Endothelial cell of umbilical vein (primary cell): ENCODE measurements around the gene PPP1R13L. TPM values are rescaled to one million over a fixed set of nuclear protein-coding genes. Genes with fewer than 3 reads are reported as not detected.

Experiments used
- BruUV-seq: library from RNA; stranded (reverse); fragments of 400-500 nt; replicated peaks from 2 replicates; lab custom pipeline; 2021; lab: Mats Ljungman, UMichigan
- CTCF ChIA-PET: fragments of 300-600, 350-600 bp; sonication (Branson Sonifier 250); formaldehyde crosslinking; loops from one replicate; lab custom pipeline; 2021; ENCODE audit warnings: antibody characterized with exemption, inconsistent platforms; lab: Charles Lee
- POLR2A ChIA-PET: fragments of 300-600, 350-600 bp; sonication (Branson Sonifier 250); formaldehyde crosslinking; loops from one replicate; lab custom pipeline; 2021; ENCODE audit warnings: antibody characterized with exemption, inconsistent platforms; lab: Charles Lee
- DNase-seq: peaks from one replicate; pipeline ENCODE4 v3.0.0-alpha.2; 2011; ENCODE audit warnings: low read depth, low spot score
- FAIRE-seq: peaks from 2 replicates; lab custom pipeline; 2011; peaks lifted over from hg19 to GRCh38; lab: Jason Lieb, UNC
- H2AFZ ChIP-seq: 2 replicates; pipeline ENCODE4 v1.6.0; 2012; ENCODE audit warnings: low read depth, low read length, control low read depth, inconsistent platforms
- H3K27ac ChIP-seq: 2 replicates; pipeline ENCODE4 v1.5.1; 2011; ENCODE audit warnings: low read depth, mild to moderate bottlenecking, control low read depth, low read length, moderate library complexity; ENCODE audit not compliant: insufficient read depth
- H3K27me3 ChIP-seq, 2 experiments: 2 replicates each; pipeline versions ENCODE4 v1.6.0 to v1.6.1; 2011; ENCODE audit warnings: low read length in 2 of 2, mixed read lengths in 1 of 2; ENCODE audit not compliant: control insufficient read depth in 2 of 2, insufficient read depth in 2 of 2
- H3K36me3 ChIP-seq, 2 experiments: 2 replicates in 1 of 2; 3 replicates in 1 of 2; pipeline ENCODE4 v1.5.1; 2011; ENCODE audit warnings: low read length in 2 of 2, mild to moderate bottlenecking in 1 of 2, moderate library complexity in 1 of 2; ENCODE audit not compliant: control insufficient read depth in 2 of 2, insufficient read depth in 2 of 2; ENCODE audit errors: extremely low read depth in 1 of 2
- H3K4me1 ChIP-seq: 3 replicates; pipeline ENCODE4 v1.5.1; 2011; ENCODE audit warnings: mild to moderate bottlenecking, low read length; ENCODE audit not compliant: control insufficient read depth, insufficient read depth; ENCODE audit errors: extremely low read depth
- H3K4me2 ChIP-seq: 2 replicates; pipeline ENCODE4 v1.6.1; 2011; ENCODE audit warnings: low read length, control low read depth, mixed read lengths; ENCODE audit not compliant: insufficient read depth
- H3K4me3 ChIP-seq, 3 experiments: fragments of 200-600 bp in 1 of 3; sonication (generic), shearing (Covaris generic) in 1 of 3; replicated peaks in 1 of 3; 2 replicates each; pipeline ENCODE4 v1.5.1; 2011 to 2016; ENCODE audit warnings: control low read depth in 3 of 3, low read length in 3 of 3, mild to moderate bottlenecking in 2 of 3, inconsistent platforms in 1 of 3, low read depth in 1 of 3, moderate library complexity in 1 of 3; ENCODE audit not compliant: insufficient read depth in 1 of 3
- H3K79me2 ChIP-seq: 2 replicates; pipeline ENCODE4 v1.6.0; 2012; ENCODE audit warnings: low read length, inconsistent platforms; ENCODE audit not compliant: control insufficient read depth, insufficient read depth
- H3K9ac ChIP-seq: replicated peaks from 2 replicates; pipeline ENCODE3; 2011; ENCODE audit warnings: low read length, control low read depth; ENCODE audit not compliant: insufficient read depth; ENCODE audit errors: extremely low read depth
- H3K9me1 ChIP-seq: replicated peaks from 3 replicates; pipeline ENCODE4 v1.6.0; 2011; ENCODE audit warnings: mild to moderate bottlenecking, low read length; ENCODE audit not compliant: control insufficient read depth, insufficient read depth; ENCODE audit errors: extremely low read depth
- H3K9me3 ChIP-seq: replicated peaks from 2 replicates; pipeline ENCODE4 v1.5.1; 2012; ENCODE audit warnings: low read length, inconsistent platforms; ENCODE audit not compliant: control insufficient read depth, insufficient read depth
- H4K20me1 ChIP-seq: replicated peaks from 2 replicates; pipeline ENCODE3; 2011; ENCODE audit warnings: mild to moderate bottlenecking, low read length; ENCODE audit not compliant: control insufficient read depth, insufficient read depth; ENCODE audit errors: extremely low read depth
- CTCF ChIP-seq, 2 donors: IDR thresholded peaks; 1 replicate in 1 of 2; 2 replicates in 1 of 2; pipeline ENCODE4 v1.5.1; 2011; ENCODE audit warnings: low read length in 2 of 2, mild to moderate bottlenecking in 2 of 2, moderate library complexity in 2 of 2, control low read depth in 1 of 2, inconsistent platforms in 1 of 2, low read depth in 1 of 2; ENCODE audit not compliant: insufficient read depth in 1 of 2; ENCODE audit errors: extremely low read depth in 1 of 2
- EZH2 ChIP-seq: IDR thresholded peaks from 2 replicates; pipeline ENCODE4 v1.6.1; 2012; ENCODE audit warnings: borderline replicate concordance, low read depth, mild to moderate bottlenecking, moderate library complexity, low read length, inconsistent platforms; ENCODE audit not compliant: severe bottlenecking
- FOS ChIP-seq: IDR thresholded peaks from 2 replicates; pipeline ENCODE4 v1.6.1; 2011; ENCODE audit warnings: mild to moderate bottlenecking, low read length, moderate library complexity, borderline replicate concordance; ENCODE audit not compliant: insufficient read depth
- GATA2 ChIP-seq: IDR thresholded peaks from 2 replicates; pipeline ENCODE4 v1.7.0; 2011; ENCODE audit warnings: low read depth, mild to moderate bottlenecking, moderate library complexity, mixed read lengths, low read length; ENCODE audit not compliant: insufficient read length, insufficient read depth
- JUN ChIP-seq: IDR thresholded peaks from 2 replicates; pipeline ENCODE4 v1.6.1; 2011; ENCODE audit warnings: borderline replicate concordance, low read depth; ENCODE audit not compliant: insufficient read length, insufficient read depth
- MYC ChIP-seq: IDR thresholded peaks from one replicate; pipeline ENCODE4 v1.6.1; 2011; ENCODE audit warnings: mild to moderate bottlenecking, low read depth, low read length
- POLR2A ChIP-seq: IDR thresholded peaks from 2 replicates; pipeline ENCODE4 v1.6.1; 2012; ENCODE audit warnings: low read depth, mild to moderate bottlenecking, control low read depth, low read length
- POLR2AphosphoS5 ChIP-seq: IDR thresholded peaks from 2 replicates; pipeline ENCODE4 v1.6.1; 2012; ENCODE audit warnings: low read depth, mild to moderate bottlenecking, control low read depth, low read length, moderate library complexity; ENCODE audit not compliant: insufficient read depth
- dilution Hi-C: fragments of 300-500 bp; cut with MboI; formaldehyde crosslinking; loops from one replicate; pipeline ENCODE4 v1.15.0; 2019; ENCODE audit warnings: low sequenced_read_pairs; ENCODE audit not compliant: extremely low pct_ligation_motif_present
- intact Hi-C: fragments of 100-400 bp; cut with micrococcal nuclease; formaldehyde crosslinking; loops from one replicate; pipeline ENCODE4 v1.10.0; 2022
- polyA plus RNA-seq, 4 experiments: library from polyadenylated mRNA; depleted of rRNA in 3 of 4; stranded (reverse) in 3 of 4; unstranded in 1 of 4; fragments of >200 nt; gene quantifications; 2 replicates each; pipeline versions ENCODE4 v1.2.1 to v1.2.3, GENCODE V29; 2011 to 2012; ENCODE audit warnings: missing spikeins in 1 of 4
- total RNA-seq: library from RNA; stranded (reverse); gene quantifications from 2 replicates; pipeline ENCODE4 v1.2.3, GENCODE V29; 2021
- TF ChIP-seq, protein P1 (sequence below): IDR thresholded peaks from 2 replicates; pipeline ENCODE4 v1.6.1; 2011; ENCODE audit not compliant: insufficient read depth, insufficient read length

PPP1R13L gene
- total and polyA plus RNA-seq, 2 donors (not counting 3 experiments of a cell fraction or from before 2014, with no cell fraction given): 28.5 to 77.4 TPM

DNA sequence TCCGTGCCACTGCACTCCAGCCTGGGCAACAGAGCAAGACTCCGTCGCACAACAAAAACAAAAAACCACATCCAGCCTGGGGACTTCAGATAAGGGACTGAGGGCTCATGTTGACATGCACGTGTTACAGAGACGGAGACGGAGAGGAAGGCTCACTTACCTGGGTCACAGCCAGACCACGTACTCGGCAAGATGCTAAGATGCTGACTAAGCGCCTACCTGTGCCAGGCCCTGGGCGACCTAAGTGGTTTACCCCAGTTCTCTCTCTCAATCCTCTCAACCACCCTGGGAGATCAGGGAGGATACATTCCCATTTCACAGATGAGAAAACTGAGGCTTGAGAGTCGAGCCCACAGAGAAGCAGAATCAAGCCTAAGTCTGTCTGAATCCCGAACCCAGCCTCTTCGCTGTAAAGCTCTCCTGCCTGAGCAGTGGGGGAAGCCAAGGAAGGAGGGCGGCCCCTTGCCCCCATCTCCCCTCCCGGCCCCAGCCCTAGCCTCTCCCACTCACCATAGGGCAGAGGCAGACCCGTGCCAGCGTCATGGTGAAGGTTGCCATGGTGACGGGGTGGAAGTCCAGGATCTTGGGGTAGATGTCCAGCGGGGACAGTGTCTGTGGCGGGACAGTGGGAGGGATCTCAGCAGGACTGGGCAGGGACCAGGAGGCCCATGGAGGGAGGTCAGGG is 48.0 kb downstream of the PPP1R13L start:
- Histone ChIP-seq H3K9me1 (no peaks in the 10 kb centered on the region), H2AFZ (no peak overlapping the region), H3K79me2 (no peaks in the 10 kb centered on the region), H3K27ac (no peak overlapping the region), H3K36me3 (peaks cover 7 to 42% of the 10 kb centered on the region in 2 experiments), H3K27me3 (no peaks in the 10 kb centered on the region), H3K9ac (no peak overlapping the region), H3K9me3 (no peaks in the 10 kb centered on the region), H4K20me1 (no peaks in the 10 kb centered on the region), H3K4me3 (no peak overlapping the region), H3K4me1 (no peaks in the 10 kb centered on the region), H3K4me2 (no peak overlapping the region)
- dilution Hi-C loops (no loop called here), intact Hi-C loops (no loop called here)
- DNase-seq: no peak
- BruUV-seq: no TSS peak
- ChIA-PET POLR2A (no interaction called here), CTCF (no interaction called here)
- no peak for FAIRE-seq
- TF ChIP-seq POLR2AphosphoS5: no peak
- no peak for TF ChIP-seq EZH2

- ChIA-PET POLR2A (no interaction called here), CTCF (no interaction called here)
- no peaks in the 10 kb centered on the region for H4K20me1 ChIP-seq
- H3K4me1 ChIP-seq: no peaks in the 10 kb centered on the region
- no peaks in the 10 kb centered on the region for H3K9me3 ChIP-seq
- no peak overlapping the region for H3K27ac ChIP-seq
- H2AFZ ChIP-seq: no peak overlapping the region
- DNase-seq: no peak
- no peak overlapping the region for H3K4me2 ChIP-seq
- no peaks in the 10 kb centered on the region for H3K9me1 ChIP-seq
- no peak overlapping the region for H3K4me3 ChIP-seq
- no peak overlapping the region for H3K9ac ChIP-seq
- no TSS peak for BruUV-seq
- no peak for FAIRE-seq
- no peaks in the 10 kb centered on the region for H3K79me2 ChIP-seq
- peaks cover 7 to 45% of the 10 kb centered on the region in 2 experiments for H3K36me3 ChIP-seq
- dilution Hi-C loops: no loop called here
- intact Hi-C loops: no loop called here
- H3K27me3 ChIP-seq: no peaks in the 10 kb centered on the region
- TF ChIP-seq CTCF (IDR thresholded peaks at IDR 0.05; ENCODE audit: extremely low read depth in 1 of 2, insufficient read depth in 1 of 2, low read depth in 1 of 2, low read length in 2 of 2): no peak
- no peak for TF ChIP-seq POLR2AphosphoS5
- no peak for TF ChIP-seq JUN
- no peak for TF ChIP-seq POLR2A
- TF ChIP-seq MYC: no peak
- no peak for TF ChIP-seq FOS
- TF ChIP-seq GATA2: no peak
- TF ChIP-seq, protein P1, sequence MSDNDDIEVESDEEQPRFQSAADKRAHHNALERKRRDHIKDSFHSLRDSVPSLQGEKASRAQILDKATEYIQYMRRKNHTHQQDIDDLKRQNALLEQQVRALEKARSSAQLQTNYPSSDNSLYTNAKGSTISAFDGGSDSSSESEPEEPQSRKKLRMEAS: no peak
- TF ChIP-seq EZH2: no peak
Measured at GRCh38 chr19:45355910-45356309, 49.0 kb downstream of the PPP1R13L start.
